ENCODE measurements around the gene ERAL1.
A peak's percentile ranks its signal among the peaks of the same experiment; 100 is the strongest.
"Not testable (repeated sequence)": the region's sequence is repeated elsewhere in the genome, so short reads cannot be mapped to it uniquely, and the experiment has no call there.

ERAL1 gene

DNA sequence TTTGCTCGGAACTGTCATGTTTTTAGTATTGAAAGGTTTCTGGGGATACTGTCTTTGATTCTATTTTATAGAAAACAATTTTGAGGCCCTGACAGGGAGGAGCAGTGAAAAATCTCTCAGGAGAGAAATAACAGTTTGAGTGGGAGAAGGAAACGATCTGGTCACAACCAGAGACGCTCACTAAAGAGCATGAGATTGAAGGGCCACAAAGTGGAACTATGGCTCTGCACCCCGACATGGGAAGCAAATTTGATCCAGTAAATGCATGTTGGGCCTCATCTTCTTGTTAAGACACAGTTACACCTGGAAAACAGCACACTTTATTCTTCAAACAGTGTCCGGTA lies 492 bp downstream of the ERAL1 start:
- DNase-seq, result no peak

DNA sequence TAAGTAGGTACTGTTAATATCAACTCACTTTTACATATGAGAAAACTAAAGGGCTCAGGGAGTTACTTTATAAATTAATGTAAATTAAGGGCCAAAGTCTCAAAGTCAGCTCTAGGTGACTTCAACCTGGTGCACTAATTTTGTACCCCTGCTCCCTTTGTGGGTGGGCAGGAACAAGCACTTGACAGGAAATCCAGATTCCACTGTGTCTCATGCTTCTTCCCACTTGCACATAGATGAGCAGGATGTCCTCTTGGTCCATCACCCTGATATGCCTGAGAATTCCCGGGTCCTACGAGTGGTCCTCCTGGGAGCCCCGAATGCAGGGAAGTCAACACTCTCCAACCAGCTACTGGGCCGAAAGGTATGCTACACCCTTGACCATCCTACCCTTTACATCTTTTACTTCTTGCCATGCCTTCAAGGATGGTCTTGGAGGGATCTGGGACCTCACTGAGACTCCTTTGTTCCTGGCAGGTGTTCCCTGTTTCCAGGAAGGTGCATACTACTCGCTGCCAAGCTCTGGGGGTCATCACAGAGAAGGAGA lies 1.3 kb downstream of the ERAL1 start:
- no peak for DNase-seq

DNA sequence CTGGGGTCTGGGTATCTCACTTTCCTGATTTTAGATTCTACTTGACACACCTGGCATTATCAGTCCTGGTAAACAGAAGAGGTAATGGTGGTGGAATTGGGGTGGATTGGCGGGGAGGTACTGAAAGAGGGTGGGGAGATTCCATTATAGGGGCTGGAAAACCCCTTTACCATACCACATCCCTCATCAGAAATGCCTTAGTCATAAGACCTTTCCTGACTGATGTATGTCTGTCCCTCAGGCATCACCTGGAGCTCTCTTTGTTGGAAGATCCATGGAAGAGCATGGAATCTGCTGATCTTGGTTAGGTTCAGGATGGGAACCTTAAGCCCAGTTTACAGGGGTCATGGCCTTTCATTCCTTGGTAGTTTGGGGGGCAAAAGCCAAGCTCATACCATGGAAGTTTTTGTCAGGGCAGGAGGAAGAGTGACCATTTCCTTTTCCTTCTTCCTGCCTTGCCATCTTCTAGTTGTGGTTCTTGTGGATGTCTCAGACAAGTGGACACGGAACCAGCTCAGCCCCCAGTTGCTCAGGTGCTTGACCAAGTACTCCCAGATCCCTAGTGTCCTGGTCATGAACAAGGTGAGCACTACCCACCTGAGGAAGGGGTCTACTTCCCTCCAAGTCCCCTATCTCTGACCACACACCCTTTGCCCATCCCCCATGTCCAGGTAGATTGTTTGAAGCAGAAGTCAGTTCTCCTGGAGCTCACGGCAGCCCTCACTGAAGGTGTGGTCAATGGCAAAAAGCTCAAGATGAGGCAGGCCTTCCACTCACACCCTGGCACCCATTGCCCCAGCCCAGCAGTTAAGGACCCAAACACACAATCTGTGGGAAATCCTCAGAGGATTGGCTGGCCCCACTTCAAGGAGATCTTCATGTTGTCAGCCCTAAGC lies 3.3 kb downstream of the ERAL1 start:
- no peak for DNase-seq

DNA sequence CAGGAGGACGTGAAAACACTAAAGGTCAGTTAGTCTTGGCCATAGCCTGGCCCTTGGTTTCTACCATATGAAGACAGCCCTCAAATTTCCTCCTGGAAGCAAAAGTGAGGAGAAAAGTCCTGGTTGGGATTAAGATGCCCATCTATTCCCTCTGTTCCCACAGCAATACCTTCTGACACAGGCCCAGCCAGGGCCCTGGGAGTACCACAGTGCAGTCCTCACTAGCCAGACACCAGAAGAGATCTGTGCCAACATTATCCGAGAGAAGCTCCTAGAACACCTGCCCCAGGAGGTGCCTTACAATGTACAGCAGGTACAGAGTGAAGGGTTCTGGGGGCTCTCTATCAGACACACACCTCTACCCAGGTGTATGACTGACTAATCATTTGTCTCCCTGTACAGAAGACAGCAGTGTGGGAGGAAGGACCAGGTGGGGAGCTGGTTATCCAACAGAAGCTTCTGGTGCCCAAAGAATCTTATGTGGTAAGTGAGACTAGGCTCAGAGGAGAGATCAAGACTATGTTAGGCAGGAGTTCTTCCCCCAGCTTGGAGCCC lies 4.1 kb downstream of the ERAL1 start:
- no peak for DNase-seq

DNA sequence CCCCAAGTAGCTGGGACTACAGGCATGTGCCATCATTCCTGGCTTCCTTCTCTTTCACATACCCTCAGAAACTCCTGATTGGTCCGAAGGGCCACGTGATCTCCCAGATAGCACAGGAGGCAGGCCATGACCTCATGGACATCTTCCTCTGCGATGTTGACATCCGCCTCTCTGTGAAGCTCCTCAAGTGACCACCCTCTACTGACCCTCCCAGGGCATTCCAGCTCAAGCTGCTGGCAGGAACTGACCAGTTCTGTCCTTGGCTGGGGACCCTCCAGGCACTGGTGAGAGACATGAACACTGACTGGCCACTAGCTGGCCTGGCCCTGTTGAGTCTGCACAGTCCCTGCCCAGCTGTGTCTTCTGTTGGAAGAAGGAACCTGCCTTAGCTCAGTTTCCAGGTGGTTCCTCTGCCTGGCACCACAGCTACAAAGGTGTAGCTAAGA lies 5.6 kb downstream of the ERAL1 start:
- DNase-seq, result no peak

DNA sequence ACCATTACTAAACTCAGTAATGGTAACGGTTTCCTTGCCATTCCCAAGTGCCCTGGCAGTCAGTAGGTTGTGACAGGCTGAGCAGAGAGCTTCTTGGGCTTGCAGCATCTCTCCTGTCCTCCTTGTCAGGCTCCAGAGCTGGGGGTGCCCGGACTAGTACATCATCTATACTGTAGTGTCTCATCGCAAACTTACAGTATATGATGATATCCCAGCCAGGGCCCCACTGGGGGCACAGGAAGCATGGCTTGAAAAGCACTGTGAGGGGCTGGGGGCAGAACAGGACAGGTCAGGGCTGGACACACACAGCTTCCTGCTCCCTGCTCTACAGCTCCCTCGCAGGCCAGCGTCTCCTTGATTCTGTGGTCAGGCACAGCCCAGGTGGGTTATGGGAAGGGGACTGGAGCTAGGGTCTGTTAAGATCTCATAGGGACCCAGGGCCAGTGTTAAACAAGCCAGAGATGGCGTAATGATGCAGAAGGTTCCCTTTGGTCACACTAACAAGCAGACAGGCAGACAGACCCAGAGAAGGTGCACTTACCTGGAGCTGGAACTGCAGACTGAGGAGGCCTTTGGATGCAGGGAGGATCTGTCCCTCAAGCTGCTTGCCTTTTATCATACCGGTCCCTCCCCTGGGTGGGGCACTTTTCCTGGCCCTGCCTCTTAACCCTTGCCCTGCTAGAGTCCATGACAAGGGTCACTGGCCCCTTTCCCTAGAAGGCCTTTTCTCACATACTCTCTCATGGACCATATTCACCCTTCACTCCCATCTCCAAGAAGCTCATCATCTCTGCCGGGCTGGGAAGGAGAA lies 6.8 kb downstream of the ERAL1 start:
- DNase-seq, result no peak

DNA sequence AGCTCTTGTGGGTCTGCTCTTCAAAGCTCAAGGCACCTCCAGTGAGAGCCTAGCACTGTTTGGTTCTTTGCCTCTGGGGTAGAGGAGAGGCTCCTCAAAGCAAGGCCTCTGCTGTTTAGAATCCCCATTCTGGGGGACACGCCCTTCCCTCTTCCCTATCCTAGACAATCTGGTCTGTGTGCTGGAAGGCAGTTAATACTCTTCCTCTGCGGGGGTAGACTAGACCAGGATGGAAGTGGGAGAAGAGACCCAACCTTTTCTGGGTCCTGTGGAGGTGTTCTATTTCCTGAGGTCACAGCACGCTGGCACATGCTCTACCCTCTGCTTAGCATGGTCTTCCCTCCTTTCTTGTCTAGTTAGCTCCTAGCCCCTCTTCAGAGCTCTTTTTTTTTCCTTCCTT lies 7.7 kb downstream of the ERAL1 start:
- no peak for DNase-seq

DNA sequence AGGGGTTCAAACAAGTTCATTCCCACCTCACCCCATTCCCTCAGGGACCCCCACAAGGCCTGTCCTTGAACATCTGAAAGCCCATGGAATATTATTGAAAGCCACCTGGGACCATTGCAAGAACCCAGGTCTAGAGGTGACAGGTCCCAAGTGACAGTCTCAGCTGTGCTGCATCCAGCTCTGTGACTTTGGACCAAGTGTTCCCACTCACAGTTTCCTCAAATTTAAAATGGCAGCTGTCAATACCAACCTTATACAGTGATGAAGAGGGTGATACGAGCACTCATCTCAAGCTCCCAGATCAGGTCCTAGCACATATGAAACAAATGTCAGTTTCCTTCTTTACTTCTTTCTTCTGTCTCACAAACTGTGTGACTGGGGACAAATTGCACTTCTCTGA lies 9.1 kb downstream of the ERAL1 start:
- no peak for DNase-seq

DNA sequence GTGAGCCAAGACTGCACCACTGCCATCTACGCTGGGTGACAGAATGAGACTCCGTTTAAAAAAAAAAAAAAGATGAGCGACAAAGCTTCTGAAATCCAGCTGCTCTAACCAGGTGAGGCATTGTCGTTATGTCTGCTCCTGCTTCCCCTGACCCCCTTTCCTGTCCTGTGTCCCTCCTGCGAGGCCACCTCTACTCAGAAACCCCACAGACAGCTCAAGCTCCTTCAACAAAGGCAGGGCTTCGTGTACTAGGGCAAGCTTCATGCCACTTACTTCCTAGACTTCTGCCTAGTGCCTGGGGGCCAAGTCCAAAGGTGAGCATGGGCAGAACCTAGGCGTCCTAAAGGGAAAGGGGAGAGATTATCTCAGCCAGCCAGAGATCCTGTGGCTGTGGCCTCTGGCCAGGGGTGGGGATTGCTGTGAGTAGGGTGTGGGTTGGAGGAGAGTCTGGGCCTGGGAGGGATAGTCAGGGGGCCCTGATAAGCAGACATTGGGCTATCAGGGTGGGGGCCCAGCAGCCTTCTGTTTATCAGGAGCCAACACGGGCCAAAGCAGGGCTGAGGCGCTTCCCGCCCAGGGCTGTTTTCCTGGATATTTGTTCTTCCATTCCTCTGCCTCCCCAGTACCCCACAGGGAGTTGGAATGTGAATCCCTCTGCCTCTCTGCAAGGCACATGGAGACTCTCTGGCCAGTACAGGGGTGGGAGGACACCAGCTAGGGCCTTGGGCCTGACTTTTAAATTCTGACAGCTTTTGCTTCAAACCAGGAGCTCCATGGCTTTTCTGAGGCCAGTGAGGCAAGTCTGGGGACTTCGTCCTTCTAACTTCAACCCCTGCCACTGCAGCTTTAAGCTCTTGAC lies 10.4 kb downstream of the ERAL1 start:
- no peak for DNase-seq

DNA sequence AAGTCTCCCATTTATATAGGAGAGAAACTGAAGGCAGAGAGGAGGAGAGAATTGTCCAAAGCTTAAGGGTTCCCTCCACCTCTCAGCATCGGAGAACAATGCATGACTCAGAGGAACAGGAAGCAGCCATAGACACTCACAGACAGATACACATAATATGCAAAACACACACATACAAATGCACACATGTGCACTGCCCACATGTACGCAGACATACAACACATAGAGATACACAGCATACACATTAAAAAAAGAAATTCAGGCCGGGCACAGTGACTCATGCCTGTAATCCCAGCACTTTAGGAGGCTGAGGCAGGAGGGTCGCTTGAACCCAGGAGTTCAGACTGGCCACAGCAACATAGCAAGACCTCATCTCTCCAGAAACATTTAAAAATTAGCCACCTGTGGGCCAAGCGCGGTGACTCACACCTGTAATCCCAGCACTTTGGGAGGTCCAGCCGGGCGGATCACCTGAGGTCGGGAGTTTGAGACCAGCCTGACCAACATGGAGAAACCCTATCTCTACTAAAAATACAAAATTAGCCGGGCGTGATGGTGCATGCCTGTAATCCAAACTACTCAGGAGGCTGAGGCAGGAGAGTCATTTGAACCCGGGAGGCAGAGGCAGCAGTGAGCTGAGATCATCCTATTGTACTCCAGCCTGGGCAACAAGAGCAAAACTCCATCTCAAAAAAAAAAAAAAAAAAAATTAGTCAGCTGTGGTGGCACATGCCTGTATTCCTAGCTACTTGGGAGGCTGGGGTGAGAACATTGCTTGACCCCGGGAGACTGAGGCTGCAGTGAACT lies 11.3 kb downstream of the ERAL1 start:
- no peak for DNase-seq

DNA sequence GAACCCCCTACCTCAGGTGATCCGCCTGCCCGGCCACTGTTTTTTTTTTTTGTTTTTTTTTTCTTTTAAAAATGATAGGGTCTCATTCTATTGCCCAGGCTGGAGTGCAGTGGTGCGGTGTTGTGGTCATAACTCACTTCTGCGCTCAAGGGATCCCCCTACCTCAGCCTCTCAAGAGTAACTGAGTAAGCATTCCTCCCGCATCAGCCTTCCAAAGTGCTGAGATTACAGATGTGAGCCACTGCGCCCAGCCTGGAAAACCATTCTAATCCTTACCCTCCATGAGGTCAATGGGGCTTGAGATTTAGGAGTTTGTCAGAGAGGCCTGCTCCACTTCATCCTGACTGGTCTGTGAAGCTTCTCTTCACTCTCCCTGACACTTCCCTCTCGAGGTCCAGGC lies 12.5 kb downstream of the ERAL1 start:
- DNase-seq, result no peak

DNA sequence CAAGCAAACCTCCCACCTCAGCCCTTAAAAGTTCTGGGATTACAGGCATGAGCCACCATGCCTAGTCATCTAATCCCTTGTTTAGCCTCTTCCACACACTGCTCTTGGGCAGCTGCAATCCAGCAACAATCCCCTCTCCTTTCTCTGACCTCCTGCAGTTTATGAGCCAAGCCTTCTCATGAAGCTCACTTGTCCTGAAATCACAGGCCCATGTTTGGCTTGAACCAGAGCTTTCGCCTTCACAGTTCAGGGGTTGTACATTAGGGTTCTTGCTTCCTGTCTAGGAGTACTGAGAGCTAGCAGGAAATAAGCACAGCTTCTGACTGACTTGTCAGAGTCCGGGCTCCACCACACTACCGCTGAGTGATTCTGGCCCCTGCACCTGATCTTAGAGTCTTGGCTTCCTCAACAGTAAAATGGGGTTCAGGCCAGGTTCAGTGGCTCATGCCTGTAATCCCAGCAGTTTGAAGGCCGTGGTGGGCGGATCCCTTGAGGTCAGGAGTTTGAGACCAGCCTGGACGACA lies 16.3 kb downstream of the ERAL1 start:
- DNase-seq, result peak; percentile 67

DNA sequence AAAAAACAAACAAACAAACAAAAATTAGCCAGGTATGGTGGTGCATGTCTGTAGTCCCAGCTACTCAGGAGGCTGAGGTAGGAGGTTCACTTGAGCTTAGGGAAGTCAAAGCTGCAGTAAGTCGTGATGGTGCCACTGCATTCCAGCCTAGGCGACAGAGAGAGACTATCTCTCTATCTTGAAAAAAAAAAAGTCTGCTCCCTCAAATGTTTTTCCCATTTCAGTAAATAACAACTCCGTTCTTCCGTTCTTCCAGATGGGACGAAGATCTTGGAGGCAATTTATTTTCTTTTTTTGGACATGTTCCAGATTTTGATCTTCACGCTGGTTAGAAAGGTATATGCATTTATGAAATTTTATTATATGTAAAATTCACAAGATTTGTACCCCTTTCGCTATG lies 19.0 kb downstream of the ERAL1 start:
- DNase-seq, result no peak

DNA sequence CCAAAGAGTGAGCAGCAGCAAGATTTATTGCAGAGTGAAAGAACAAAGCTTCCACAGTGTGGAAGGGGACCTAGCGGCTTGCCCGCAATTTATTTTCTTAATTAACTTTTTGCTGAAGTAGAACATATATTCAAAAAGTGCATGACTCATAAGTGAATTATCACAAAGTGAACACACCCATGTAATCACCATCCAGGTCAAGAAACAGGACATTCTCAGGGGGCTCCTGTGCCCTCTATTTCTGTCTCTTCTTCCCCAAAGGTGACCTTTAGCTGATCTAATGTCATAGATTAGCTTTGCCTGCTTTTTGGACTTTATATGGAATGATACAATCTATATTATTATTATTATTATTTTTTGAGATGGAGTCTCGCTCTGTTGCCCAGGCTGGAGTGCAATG lies 19.9 kb downstream of the ERAL1 start:
- DNase-seq, result no peak

DNA sequence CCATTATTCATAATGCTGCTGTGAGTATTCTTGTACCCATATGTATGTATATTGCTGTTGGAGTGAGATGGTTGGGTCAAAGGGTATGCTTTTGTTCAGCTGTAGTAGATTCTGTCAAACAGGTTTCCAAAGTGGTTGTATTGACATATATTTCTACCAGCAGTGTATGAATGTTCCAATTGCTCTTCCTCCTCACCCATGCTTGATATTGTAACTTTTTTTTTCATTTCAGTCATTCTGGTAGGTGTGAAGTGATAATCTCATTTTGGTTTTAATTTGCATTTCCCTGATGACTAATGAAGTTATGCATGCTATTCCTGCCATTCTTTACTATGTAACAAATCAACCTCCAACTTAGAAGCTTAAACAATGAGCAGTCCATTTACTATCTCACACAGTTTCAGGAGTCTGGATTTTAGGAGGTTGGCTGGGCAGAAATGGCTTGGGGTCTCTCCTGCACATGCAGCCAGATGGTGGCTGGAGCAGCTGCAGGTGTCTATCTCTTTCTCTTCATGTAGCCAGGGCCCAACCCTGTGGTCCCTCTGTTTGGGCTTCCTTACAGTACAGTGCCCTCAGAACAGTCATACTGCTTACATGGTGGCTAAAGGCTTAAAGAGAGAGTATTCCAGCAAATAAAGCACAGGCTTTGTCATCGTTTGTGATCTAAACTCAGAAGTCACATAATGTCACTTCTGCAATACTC lies 21.2 kb downstream of the ERAL1 start:
- DNase-seq, result no peak

DNA sequence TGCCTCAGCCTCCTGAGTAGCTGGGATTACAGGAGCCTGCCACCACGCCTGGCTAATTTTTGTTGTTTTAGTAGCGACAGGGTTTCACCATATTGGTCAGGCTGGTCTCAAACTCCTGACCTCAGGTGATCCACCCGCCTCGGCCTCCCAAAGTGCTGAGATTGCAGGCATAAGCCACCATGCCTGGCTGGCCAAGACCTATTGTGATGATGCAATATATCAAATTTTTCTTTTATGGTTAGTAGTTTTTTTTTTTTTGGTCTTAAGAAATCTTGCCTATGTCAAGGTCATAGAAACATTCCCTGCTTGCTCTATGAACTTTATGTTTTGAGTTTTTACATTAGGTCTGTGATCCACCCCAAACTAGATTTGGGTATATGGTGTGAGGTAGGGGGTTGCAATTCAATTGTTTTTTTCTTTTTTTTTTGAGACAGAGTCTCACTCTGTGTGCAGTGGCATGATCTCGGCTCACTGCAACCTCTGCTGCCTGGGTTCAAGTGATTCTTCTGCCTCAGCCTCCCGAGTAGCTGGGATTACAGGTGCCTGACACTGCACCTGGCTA lies 22.4 kb downstream of the ERAL1 start:
- DNase-seq, result not testable (repeated sequence)

DNA sequence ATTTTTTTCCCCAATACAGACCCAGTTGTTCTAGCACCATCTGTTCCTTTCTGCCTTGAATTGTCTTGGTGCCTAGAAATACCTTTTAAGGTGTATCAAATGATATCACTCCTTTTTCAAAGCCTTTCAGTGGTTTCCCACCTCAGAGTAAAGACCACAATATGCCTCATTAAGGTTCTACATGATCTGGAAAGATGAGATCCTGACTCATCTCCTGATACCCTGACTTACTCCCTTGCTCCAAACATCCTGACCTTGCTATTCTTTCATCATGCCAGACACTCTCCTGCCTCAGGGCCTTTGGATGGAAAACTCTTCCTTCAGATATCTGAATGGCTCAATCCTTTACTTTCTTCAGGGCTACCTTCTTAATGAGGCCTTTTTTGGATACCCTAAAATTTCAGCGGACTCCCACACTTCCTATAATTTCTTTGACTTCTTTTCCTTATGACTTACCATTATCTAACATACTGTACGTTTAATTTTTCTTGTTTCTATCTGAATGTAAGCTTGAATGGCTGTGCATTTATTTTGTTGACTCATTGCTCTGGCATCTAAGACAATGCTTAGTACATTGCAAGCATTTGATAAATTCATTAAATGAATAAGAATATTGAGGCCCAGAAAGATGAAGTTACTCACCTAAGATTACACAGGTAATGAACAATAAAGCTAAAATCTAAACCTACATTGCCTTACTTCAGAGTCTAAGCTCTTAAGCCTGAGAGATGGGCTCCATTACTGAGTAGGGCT lies 23.5 kb downstream of the ERAL1 start:
- DNase-seq, result no peak

DNA sequence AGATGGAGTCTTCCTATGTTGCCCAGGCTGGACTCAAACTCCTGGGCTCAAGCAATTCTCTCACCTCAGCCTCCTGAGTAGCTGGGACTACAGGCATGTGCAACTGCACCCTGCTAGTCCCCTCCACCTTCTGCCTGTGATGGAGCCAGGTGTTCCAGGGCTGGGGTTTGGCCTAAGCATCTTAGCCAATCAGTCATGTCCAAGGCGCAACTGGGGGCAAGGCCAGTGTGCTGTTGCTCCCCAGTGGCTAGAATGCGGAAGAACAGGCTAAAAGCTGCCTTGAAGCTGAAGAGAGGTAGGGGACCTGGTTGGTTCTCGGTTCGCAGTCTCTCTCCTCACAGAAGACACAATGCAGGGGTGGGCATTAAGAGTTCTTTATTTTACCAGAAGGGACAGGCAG lies 24.2 kb downstream of the ERAL1 start:
- DNase-seq, result no peak

DNA sequence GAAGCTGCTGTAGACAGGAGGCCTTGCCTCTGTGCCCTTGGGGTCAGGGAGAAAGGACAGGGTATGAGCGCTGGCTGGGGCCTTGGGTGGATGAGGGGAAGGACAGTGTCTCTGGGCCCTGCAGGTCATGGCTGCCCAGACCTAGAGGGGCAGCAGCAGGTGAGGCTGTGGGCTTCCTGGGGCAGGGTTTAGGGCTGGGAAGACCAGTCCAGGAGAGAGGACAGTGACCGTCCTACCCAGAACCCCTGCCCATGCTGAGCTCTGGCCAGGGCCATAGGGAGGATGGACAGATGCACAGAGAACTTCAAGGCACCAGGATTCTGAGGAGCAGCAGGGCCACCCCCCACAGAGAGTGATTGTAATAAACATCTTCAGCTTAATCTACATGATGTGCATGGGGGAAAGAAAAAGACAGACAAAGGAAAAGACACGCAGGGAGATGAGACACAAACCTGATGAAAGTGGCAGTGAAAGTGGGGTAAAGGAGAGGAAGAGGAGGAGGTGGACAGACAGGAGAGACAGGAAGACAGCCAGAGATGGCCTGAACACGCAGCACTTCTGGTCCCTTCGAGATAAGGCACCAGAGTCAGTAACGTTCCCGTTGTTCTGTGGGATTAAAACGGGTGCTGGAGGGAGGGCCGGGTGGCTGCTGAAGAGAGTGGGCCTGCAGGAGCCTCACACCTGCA lies 25.2 kb downstream of the ERAL1 start:
- no peak for DNase-seq
